WTC11 (cell line): ENCODE data around the gene IST1. TPM values are rescaled to one million over a fixed set of nuclear protein-coding genes. Genes with fewer than 3 reads are reported as not detected.

Experiments used
- ATAC-seq: fragments of 200-7000 bp; cut with Tn5 transposase; 2 replicates; pipeline ENCODE4 v1.10.0; 2021; ENCODE audit warnings: mild to moderate bottlenecking, moderate library complexity
- CTCF ChIA-PET: fragments of 300-600 bp; sonication (Branson Sonifier 250); formaldehyde crosslinking; loops from one replicate; lab custom pipeline; 2021; ENCODE audit warnings: antibody characterized with exemption; lab: Charles Lee
- POLR2A ChIA-PET: fragments of 350-600 bp; sonication (Branson Sonifier 250); formaldehyde crosslinking; loops from one replicate; lab custom pipeline; 2021; ENCODE audit warnings: antibody characterized with exemption; lab: Charles Lee
- DNase-seq: peaks from one replicate; pipeline ENCODE4 v3.0.0; 2021; ENCODE audit warnings: low spot score
- H3K27ac Mint-ChIP-seq: 2 replicates; pipeline ENCODE4 v1.8.0; 2021; ENCODE audit warnings: mixed read lengths
- H3K27me3 Mint-ChIP-seq: 2 replicates; pipeline ENCODE4 v1.8.0; 2021; ENCODE audit warnings: low read depth, mild to moderate bottlenecking, moderate library complexity, mixed read lengths
- H3K36me3 Mint-ChIP-seq: 2 replicates; pipeline ENCODE4 v1.8.0; 2021; ENCODE audit warnings: mixed read lengths
- H3K4me1 Mint-ChIP-seq: 2 replicates; pipeline ENCODE4 v1.8.0; 2022; ENCODE audit warnings: mixed read lengths
- H3K4me3 Mint-ChIP-seq: 2 replicates; pipeline ENCODE4 v1.8.0; 2021; ENCODE audit warnings: mild to moderate bottlenecking, moderate library complexity, mixed read lengths
- H3K9me3 Mint-ChIP-seq: 2 replicates; pipeline ENCODE4 v1.8.0; 2021; ENCODE audit warnings: mixed read lengths
- ATF1 ChIP-seq: sonication (generic); formaldehyde crosslinking; IDR thresholded peaks from 2 replicates; pipeline ENCODE4 v1.8.1; 2023; ENCODE audit warnings: mild to moderate bottlenecking, moderate library complexity, missing genetic modification reagents
- E2F1 ChIP-seq: sonication (generic); formaldehyde crosslinking; IDR thresholded peaks from 2 replicates; pipeline ENCODE4 v1.8.0; 2022; ENCODE audit warnings: mild to moderate bottlenecking, missing genetic modification reagents
- E2F4 ChIP-seq: sonication (generic); formaldehyde crosslinking; IDR thresholded peaks from 2 replicates; pipeline ENCODE4 v1.8.1; 2022; ENCODE audit warnings: low read depth, mild to moderate bottlenecking, moderate library complexity, missing genetic modification reagents, borderline replicate concordance
- ESRRA ChIP-seq: sonication (generic); formaldehyde crosslinking; IDR thresholded peaks from 2 replicates; pipeline ENCODE4 v1.8.1; 2022; ENCODE audit warnings: mild to moderate bottlenecking, missing genetic modification reagents, borderline replicate concordance
- FOXP1 ChIP-seq: sonication (generic); formaldehyde crosslinking; IDR thresholded peaks from 2 replicates; pipeline ENCODE4 v1.8.0; 2022; ENCODE audit warnings: missing genetic modification reagents, mild to moderate bottlenecking, moderate library complexity, borderline replicate concordance
- GRHL2 ChIP-seq: fragments of 250-450 bp; sonication (Bioruptor Pico); IDR thresholded peaks from 2 replicates; pipeline ENCODE4 v1.8.0; 2022; ENCODE audit warnings: mild to moderate bottlenecking, moderate library complexity; ENCODE audit not compliant: insufficient replicate concordance, severe bottlenecking
- MLX ChIP-seq: sonication (generic); formaldehyde crosslinking; IDR thresholded peaks from 2 replicates; pipeline ENCODE4 v1.8.1; 2023; ENCODE audit warnings: mild to moderate bottlenecking, missing genetic modification reagents, moderate library complexity
- NR2C2 ChIP-seq: sonication (generic); formaldehyde crosslinking; IDR thresholded peaks from 2 replicates; pipeline ENCODE4 v1.8.0; 2022; ENCODE audit warnings: mild to moderate bottlenecking, missing genetic modification reagents
- SMAD4 ChIP-seq: sonication (generic); formaldehyde crosslinking; IDR thresholded peaks from 2 replicates; pipeline ENCODE4 v1.8.0; 2022; ENCODE audit warnings: mild to moderate bottlenecking, missing genetic modification reagents
- STAT6 ChIP-seq: sonication (generic); formaldehyde crosslinking; conservative IDR thresholded peaks from 2 replicates; pipeline ENCODE4 v1.8.1; 2023; ENCODE audit warnings: mild to moderate bottlenecking, low read depth, missing genetic modification reagents, moderate library complexity
- TP53 ChIP-seq: sonication (generic); formaldehyde crosslinking; IDR thresholded peaks from 2 replicates; pipeline ENCODE4 v1.8.1; 2023; ENCODE audit warnings: mild to moderate bottlenecking, missing genetic modification reagents
- USF1 ChIP-seq: sonication (generic); formaldehyde crosslinking; IDR thresholded peaks from 2 replicates; pipeline ENCODE4 v1.8.0; 2022; ENCODE audit warnings: mild to moderate bottlenecking, missing genetic modification reagents
- ZMAT4 ChIP-seq: fragments of 250-450 bp; sonication (Bioruptor Pico); IDR thresholded peaks from 2 replicates; pipeline ENCODE4 v1.9.0; 2021; ENCODE audit warnings: mild to moderate bottlenecking
- ZNF423 ChIP-seq: fragments of 250-450 bp; sonication (Bioruptor Pico); IDR thresholded peaks from 2 replicates; pipeline ENCODE4 v2.1.2; 2022; ENCODE audit warnings: mild to moderate bottlenecking, moderate library complexity
- ZNF425 ChIP-seq: fragments of 250-450 bp; sonication (Bioruptor Pico); conservative IDR thresholded peaks from 2 replicates; pipeline ENCODE4 v1.9.0; 2021; ENCODE audit warnings: mild to moderate bottlenecking
- ZNF532 ChIP-seq: fragments of 250-450 bp; sonication (Bioruptor Pico); IDR thresholded peaks from 2 replicates; pipeline ENCODE4 v1.9.0; 2021; ENCODE audit warnings: mild to moderate bottlenecking, borderline replicate concordance
- total RNA-seq: library from RNA; stranded (reverse); gene quantifications from 3 replicates; pipeline ENCODE4 v1.2.3, GENCODE V29; 2021

Gene IST1
- total RNA-seq, 1 experiment from 2014 or later = 272 TPM

- no peak for ATAC-seq
Measured at GRCh38 chr16:71966932-71967331, 71.6 kb downstream of the IST1 start.

GRCh38 chr16:71969353-71969752 is 74.0 kb downstream of the IST1 start:
- no peak overlapping the region for H3K27ac Mint-ChIP-seq
- H3K9me3 Mint-ChIP-seq = no peaks in the 10 kb centered on the region
- ATAC-seq (no peak), DNase-seq (no peak)
- no peaks in the 10 kb centered on the region for H3K36me3 Mint-ChIP-seq
- no peaks in the 10 kb centered on the region for H3K27me3 Mint-ChIP-seq
- TF ChIP-seq ESRRA (CRISPR knock-in tag) (no peak), FOXP1 (CRISPR knock-in tag) (no peak), SMAD4 (CRISPR knock-in tag) (no peak), ZNF423 (CRISPR knock-in tag) (no peak), GRHL2 (CRISPR knock-in tag) (no peak), USF1 (no peak), ZNF532 (CRISPR knock-in tag) (no peak), ZNF425 (CRISPR knock-in tag) (no peak), MLX (CRISPR knock-in tag) (no peak), TP53 (CRISPR knock-in tag) (no peak), E2F4 (CRISPR knock-in tag) (no peak), E2F1 (no peak), ATF1 (CRISPR knock-in tag) (no peak), STAT6 (CRISPR knock-in tag) (no peak)
- TF ChIP-seq, all 79 proteins: peak for 0
- Mint-ChIP-seq H3K4me3 (no peak overlapping the region), H3K4me1 (no peaks in the 10 kb centered on the region)
- POLR2A ChIA-PET = no interaction called here
- CTCF ChIA-PET = interaction anchor here (1.2 kb wide), 1 partner anchor 8 kb away, joined by 6 read pairs; no protein-coding TSS in a partner anchor

More at GRCh38 chr16:71966932-71967331, 71.6 kb downstream of the IST1 start:
- Mint-ChIP-seq H3K4me3 (no peak overlapping the region), H3K27ac (no peak overlapping the region), H3K36me3 (no peaks in the 10 kb centered on the region), H3K4me1 (no peaks in the 10 kb centered on the region), H3K27me3 (no peaks in the 10 kb centered on the region), H3K9me3 (no peaks in the 10 kb centered on the region)
- ChIA-PET POLR2A (no interaction called here), CTCF (no interaction called here)
- no peak for DNase-seq
- TF ChIP-seq NR2C2 (CRISPR knock-in tag) (no peak), MLX (CRISPR knock-in tag) (no peak), ZMAT4 (CRISPR knock-in tag) (no peak), GRHL2 (CRISPR knock-in tag) (no peak)
